GM12865 (cell line): ENCODE data around the gene CCDC183.
"Not testable (repeated sequence)": the region's sequence is repeated elsewhere in the genome, so short reads cannot be mapped to it uniquely, and the experiment has no call there.

Experiments used
- DNase-seq: peaks from one replicate; pipeline ENCODE4 v3.0.0; 2010; ENCODE audit warnings: low read depth
- H3K4me3 ChIP-seq: 2 replicates; pipeline ENCODE4 v1.5.1; 2011; ENCODE audit warnings: mild to moderate bottlenecking, low read depth, low read length, control low read depth
- TF ChIP-seq, protein P1 (sequence below): IDR thresholded peaks from 2 replicates; pipeline ENCODE4 v1.5.1; 2011; ENCODE audit warnings: low read length, control low read depth, low read depth, inconsistent platforms; ENCODE audit not compliant: insufficient read depth; ENCODE audit errors: missing control alignments

CCDC183 gene

DNA sequence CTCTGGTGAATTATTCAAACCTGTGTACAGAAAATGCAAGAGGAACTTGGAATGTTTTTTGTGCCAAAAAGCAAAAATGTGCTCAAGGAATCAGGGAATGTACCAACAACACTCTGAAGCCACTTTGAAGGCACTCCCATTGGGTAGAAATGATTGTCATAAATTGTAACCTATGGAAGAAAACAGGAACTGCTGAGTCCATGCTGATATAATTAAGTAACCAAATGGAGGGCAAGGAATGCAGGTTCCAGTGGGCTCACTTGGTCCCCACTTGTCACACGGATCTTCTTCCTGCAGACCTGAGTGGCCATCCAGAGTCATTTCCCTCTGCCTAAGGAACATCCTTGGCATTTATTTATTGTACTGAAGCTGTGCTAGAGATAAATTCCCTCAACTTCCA, 44.9 kb upstream of the CCDC183 start:
- TF ChIP-seq, protein P1, sequence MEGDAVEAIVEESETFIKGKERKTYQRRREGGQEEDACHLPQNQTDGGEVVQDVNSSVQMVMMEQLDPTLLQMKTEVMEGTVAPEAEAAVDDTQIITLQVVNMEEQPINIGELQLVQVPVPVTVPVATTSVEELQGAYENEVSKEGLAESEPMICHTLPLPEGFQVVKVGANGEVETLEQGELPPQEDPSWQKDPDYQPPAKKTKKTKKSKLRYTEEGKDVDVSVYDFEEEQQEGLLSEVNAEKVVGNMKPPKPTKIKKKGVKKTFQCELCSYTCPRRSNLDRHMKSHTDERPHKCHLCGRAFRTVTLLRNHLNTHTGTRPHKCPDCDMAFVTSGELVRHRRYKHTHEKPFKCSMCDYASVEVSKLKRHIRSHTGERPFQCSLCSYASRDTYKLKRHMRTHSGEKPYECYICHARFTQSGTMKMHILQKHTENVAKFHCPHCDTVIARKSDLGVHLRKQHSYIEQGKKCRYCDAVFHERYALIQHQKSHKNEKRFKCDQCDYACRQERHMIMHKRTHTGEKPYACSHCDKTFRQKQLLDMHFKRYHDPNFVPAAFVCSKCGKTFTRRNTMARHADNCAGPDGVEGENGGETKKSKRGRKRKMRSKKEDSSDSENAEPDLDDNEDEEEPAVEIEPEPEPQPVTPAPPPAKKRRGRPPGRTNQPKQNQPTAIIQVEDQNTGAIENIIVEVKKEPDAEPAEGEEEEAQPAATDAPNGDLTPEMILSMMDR: no peak
- no peak overlapping the region for H3K4me3 ChIP-seq
- no peak for DNase-seq

DNA sequence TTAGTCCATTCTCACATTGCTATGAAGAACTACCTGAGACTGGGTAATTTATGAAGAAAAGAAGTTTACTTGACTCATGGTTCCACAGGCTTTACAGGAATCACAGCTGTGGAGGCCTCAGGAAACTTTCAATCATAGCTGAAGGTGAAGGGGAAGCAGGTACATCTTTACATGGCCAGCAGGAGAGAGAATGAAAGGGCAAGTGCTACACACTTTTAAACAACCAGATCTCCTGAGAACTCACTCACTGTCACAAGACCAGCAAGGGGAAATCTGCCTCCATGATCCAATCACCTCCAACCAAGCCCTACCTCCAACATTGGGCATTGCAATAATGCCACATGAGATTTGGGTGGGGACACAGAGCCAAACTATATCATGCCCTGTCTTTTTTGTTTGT, 44.3 kb upstream of the CCDC183 start:
- TF ChIP-seq, protein P1: no peak
- no peak for DNase-seq
- no peak overlapping the region for H3K4me3 ChIP-seq

DNA sequence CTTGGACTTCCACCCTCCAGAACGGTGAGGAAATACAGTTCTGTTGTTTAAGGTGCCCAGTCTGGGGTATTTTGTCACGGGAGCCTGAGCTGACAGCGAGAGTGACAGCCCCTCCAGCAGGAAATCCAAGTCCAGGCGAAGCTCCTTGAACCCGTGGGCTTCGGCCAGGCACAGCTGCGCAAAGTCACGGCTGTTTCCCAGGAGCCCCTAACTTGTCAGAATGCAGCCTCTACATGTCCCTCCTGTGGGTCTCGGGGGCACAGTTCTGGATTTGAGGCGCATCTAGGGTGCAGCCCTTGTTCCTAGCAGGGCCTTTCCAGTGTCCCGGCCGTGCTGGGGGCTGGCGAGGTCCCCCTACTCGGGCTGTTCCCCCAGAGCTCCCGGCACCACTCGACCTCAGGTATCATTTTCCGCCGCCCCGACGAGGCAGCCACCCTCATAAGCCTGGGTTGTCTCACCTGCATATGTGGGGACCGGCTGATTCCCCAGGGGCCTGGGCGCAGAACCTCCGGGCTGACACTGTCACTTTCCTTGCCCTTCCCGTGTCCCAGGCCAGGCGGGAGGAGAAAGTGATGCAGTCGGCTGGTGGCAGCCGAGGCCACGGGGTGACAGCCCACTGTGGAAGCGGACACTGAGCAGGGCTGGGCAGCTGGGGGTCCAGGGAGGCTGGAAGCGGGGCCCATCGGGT, 42.6 kb upstream of the CCDC183 start:
- no peak for DNase-seq
- H3K4me3 ChIP-seq: no peak overlapping the region
- TF ChIP-seq, protein P1: no peak

DNA sequence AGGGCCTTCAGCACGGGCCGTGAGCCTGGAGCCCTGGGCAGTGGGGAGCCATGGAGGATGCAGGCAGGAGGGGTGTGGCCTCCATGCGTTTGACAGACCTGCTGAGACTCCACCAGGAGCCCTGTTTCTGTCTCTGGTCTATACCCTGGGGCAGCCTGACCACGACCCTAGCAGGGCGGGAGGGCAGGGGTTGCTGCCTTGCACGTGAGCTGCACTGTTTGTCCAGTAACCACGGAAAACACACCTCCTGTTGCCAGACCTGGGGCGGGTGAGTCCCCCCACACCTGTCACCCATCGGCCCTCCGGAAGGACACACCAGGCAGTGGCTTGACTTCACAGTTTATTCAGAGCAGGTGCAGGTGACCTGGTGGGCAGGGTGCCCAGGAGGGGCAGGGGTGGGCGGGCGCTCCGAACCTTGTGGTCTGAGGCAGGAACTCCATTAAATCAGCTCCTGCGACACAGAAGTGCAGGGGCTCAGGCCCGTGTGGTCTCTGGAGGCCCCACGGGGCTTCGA, 42.0 kb upstream of the CCDC183 start:
- no peak overlapping the region for H3K4me3 ChIP-seq
- no peak for DNase-seq
- TF ChIP-seq, protein P1: no peak

DNA sequence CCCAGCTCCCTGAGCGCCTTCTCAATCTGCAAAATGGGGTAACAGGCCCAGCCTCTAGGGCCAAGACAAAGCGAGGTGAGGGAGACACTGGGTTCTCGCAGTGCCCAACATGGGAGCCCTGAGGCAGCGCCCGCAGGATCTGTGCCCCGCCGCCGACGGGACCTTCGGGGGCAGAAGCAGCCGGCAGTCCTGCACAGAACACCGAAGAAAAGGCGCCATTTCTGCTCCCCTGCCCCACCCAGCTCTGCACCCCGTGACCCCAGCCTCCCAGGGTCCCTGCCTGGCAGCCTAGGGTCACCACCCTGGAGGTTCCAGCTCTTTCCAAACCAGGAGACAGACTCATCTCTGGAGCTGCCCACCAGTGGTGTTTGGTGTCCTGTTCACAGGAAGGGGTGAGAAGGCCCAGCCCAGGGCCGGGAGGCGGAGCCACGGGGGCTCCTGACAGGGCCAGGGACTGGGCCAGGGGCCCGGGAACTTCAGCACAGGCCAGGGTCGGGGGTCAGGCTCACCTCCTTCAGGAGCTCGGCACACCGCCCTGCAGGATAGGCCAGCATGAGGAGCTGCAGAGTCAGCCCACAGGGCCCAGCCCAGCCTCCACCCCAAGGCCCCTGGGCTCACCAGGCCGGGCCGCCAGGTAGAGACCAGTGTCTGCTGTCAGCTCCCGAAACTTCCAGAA, 41.4 kb upstream of the CCDC183 start:
- TF ChIP-seq, protein P1: no peak
- no peak overlapping the region for H3K4me3 ChIP-seq
- no peak for DNase-seq

DNA sequence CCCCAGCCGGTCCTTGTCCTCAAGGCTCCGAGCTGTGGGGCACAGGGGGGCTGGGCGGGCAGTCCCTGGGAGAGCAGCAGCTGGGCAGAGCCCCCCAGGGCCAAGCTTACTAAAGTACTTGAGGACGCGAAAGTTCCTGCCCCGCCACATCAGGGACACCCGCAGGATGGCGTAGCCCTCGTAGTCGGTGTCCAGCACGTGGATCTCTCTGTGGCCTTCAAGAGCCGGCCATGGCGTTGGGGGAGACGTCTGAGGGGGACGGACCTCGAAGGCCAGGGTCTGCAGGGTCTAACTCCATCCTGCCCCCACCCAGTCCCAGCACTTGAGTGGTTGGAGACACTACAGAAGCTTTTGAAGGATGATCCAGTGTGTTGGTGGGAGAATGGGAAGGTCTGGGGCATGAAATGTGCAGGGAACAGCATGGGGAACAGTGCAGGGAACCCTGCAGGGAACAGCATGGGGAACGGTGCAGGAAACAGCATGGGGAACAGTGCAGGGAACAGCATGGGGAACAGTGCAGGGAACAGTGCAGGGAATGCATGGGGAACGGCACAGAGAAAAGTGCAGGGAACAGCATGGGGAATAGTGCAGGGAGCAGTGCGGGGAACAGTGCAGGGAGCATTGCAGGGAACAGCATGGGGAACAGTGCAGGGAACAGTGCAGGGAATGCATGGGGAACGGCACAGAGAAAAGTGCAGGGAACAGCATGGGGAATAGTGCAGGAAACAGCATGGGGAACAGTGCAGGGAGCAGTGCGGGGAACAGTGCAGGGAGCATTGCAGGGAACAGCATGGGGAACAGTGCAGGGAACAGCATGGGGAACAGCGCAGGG, 40.6 kb upstream of the CCDC183 start:
- not testable (repeated sequence) for H3K4me3 ChIP-seq, DNase-seq

DNA sequence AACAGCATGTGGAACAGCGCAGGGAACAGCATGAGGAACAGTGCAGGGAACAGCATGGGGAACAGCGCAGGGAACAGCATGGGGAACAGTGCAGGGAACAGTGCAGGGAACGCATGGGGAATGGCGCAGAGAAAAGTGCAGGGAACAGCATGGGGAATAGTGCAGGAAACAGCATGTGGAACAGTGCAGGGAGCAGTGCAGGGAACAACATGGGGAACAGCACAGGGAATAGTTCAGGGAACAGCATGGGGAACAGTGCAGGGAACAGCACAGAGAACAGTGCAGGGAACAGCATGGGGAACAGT, 40.1 kb upstream of the CCDC183 start:
- TF ChIP-seq, protein P1: no peak
- no peak for DNase-seq
- no peak overlapping the region for H3K4me3 ChIP-seq
